Smooth muscle cell (in vitro differentiated cells): ENCODE results near the gene GLIS2. TPM values are rescaled to one million over a fixed set of nuclear protein-coding genes. Genes with fewer than 3 reads are reported as not detected.

Experiments used
- DNase-seq: peaks from one replicate; lab custom pipeline; 2025; ENCODE audit not compliant: unreplicated experiment; lab: John Stamatoyannopoulos, UW
- H2AFZ ChIP-seq: fragments of 200-600 bp; sonication (generic); 2 replicates; pipeline ENCODE4 v1.6.0; 2016; ENCODE audit warnings: antibody characterized with exemption, low read depth, mild to moderate bottlenecking
- H3F3A ChIP-seq: fragments of 200-600 bp; sonication (generic); 2 replicates; pipeline ENCODE4 v1.6.0; 2017; ENCODE audit warnings: antibody characterized with exemption, low read depth
- H3K27ac ChIP-seq: fragments of 200-600 bp; sonication (generic); 2 replicates; pipeline ENCODE4 v1.5.1; 2016; ENCODE audit warnings: low read depth, mild to moderate bottlenecking
- H3K27me3 ChIP-seq: fragments of 200-600 bp; sonication (generic); 2 replicates; pipeline ENCODE4 v1.6.1; 2016; ENCODE audit warnings: low read depth, mild to moderate bottlenecking
- H3K36me3 ChIP-seq: fragments of 200-600 bp; sonication (generic); 2 replicates; pipeline ENCODE4 v1.5.1; 2016; ENCODE audit warnings: low read depth
- H3K4me1 ChIP-seq: fragments of 200-600 bp; sonication (generic); 2 replicates; pipeline ENCODE4 v1.5.1; 2016; ENCODE audit warnings: low read depth
- H3K4me2 ChIP-seq: fragments of 200-600 bp; sonication (generic); 2 replicates; pipeline ENCODE4 v1.6.0; 2016; ENCODE audit warnings: mild to moderate bottlenecking
- H3K4me3 ChIP-seq: fragments of 200-600 bp; sonication (generic); 2 replicates; pipeline ENCODE4 v1.5.1; 2016; ENCODE audit warnings: mild to moderate bottlenecking
- H3K79me2 ChIP-seq: fragments of 200-600 bp; sonication (generic); 2 replicates; pipeline ENCODE4 v1.6.0; 2016; ENCODE audit warnings: low read depth, mild to moderate bottlenecking
- H3K9ac ChIP-seq: fragments of 200-600 bp; sonication (generic); 2 replicates; pipeline ENCODE4 v1.6.0; 2016; ENCODE audit warnings: low read depth
- H3K9me3 ChIP-seq: fragments of 200-600 bp; sonication (generic); replicated peaks from 2 replicates; pipeline ENCODE4 v1.5.1; 2016; ENCODE audit warnings: low read depth
- H4K20me1 ChIP-seq: fragments of 200-600 bp; sonication (generic); 2 replicates; pipeline ENCODE4 v1.6.0; 2016; ENCODE audit warnings: low read depth
- WGBS: methylation state at CpG from one replicate; pipeline ENCODE4 v1.1.7; 2016; ENCODE audit warnings: low lambda C conversion rate; 5-methylcytosine and 5-hydroxymethylcytosine counted together
- polyA plus RNA-seq: library from polyadenylated mRNA; unstranded; fragments of >200 nt; fragmentation: Nextera tagmentation; extraction: Ambion mirVana; gene quantifications from 2 replicates; pipeline ENCODE4 v1.2.1, GENCODE V29; 2016
- total RNA-seq: library from RNA; depleted of rRNA; stranded (reverse); fragments of >200 nt; gene quantifications from 2 replicates; pipeline ENCODE4 v1.2.3, GENCODE V29; 2014
- TF ChIP-seq, protein P1 (sequence below): fragments of 200-600 bp; sonication (generic); IDR thresholded peaks from 2 replicates; pipeline ENCODE4 v1.5.1; 2017; ENCODE audit warnings: borderline replicate concordance, mild to moderate bottlenecking, antibody characterized with exemption; ENCODE audit not compliant: insufficient read depth, poor library complexity, severe bottlenecking

GLIS2 gene
- total and polyA plus RNA-seq, 2 experiments from 2014 or later, result 2.8 to 9.2 TPM

DNA sequence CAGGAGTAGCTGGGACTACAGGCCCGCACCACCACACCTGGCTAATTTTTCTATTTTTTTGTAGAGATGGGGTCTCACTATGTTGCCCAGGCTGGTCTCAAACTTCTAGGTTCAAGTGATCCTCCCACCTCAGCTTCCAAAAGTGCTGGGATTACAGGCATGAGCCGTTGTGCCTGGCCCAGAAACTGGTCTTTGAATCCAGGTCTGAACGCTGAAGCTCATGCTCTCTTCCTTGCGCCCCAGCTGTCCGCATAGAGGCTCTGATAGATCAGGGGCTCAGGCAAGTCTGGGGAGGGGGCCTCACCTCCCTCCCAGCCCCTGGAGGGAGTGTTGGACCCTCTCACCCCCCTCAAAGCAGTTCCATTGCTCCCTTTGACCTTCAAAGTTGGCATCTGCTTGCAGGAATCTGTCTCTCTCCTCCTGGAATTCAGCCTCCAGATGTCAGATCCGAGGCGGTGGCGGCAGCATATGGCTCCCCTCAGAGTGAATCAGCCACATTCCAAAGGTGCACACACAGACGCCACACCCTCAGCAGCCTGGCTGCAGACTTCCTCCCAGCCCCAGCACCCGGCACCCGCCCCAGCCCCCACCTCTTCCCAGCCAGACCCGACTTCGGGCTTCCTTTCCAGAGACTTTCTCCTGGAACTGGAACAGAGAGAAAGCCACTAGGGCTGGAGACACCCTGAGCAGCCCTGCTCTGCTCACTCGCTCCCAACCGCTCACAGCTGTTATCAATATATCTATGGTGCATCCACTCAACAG is 16.9 kb upstream of the GLIS2 start:
- WGBS, result 25% methylated on average over 14 of the region's 15 CpGs
- peak overlapping the region; percentile 14 for H3K4me3 ChIP-seq

DNA sequence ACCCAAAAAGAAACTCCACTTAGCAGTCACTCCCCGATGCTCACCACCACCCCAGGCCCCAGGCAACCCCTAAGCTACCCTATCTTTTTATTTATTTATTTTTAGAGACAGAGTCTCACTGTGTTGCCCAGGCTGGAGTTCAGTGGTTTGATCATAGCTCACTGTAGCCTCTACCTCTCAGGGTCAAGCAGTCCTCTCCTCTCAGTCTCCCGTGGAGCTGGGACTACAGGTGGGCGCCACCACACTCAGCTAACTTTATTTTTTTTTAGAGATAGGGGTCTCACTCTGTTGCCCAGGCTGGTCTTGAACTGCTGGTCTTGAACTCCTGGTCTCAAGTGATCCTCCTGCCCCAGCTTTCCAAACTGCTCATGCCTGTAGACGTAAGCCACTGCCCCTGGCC is 14.7 kb upstream of the GLIS2 start:
- Histone ChIP-seq H3K79me2 (peaks cover 7% of the 10 kb centered on the region), H3K27ac (no peak overlapping the region), H3K9ac (no peak overlapping the region), H3K36me3 (no peaks in the 10 kb centered on the region), H3K4me1 (peaks cover 11% of the 10 kb centered on the region), H3K4me3 (no peak overlapping the region), H4K20me1 (no peaks in the 10 kb centered on the region), H3F3A (peaks cover 23% of the 10 kb centered on the region), H2AFZ (no peak overlapping the region), H3K27me3 (no peaks in the 10 kb centered on the region), H3K4me2 (no peak overlapping the region), H3K9me3 (no peaks in the 10 kb centered on the region)
- TF ChIP-seq, protein P1, sequence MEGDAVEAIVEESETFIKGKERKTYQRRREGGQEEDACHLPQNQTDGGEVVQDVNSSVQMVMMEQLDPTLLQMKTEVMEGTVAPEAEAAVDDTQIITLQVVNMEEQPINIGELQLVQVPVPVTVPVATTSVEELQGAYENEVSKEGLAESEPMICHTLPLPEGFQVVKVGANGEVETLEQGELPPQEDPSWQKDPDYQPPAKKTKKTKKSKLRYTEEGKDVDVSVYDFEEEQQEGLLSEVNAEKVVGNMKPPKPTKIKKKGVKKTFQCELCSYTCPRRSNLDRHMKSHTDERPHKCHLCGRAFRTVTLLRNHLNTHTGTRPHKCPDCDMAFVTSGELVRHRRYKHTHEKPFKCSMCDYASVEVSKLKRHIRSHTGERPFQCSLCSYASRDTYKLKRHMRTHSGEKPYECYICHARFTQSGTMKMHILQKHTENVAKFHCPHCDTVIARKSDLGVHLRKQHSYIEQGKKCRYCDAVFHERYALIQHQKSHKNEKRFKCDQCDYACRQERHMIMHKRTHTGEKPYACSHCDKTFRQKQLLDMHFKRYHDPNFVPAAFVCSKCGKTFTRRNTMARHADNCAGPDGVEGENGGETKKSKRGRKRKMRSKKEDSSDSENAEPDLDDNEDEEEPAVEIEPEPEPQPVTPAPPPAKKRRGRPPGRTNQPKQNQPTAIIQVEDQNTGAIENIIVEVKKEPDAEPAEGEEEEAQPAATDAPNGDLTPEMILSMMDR, result no peak
- no peak for DNase-seq
- 100% methylated on average over 4 of the region's 4 CpGs for WGBS

More for the DNA sequence above, 16.9 kb upstream of the GLIS2 start:
- Histone ChIP-seq H3K27ac (peak overlapping the region; percentile 93), H4K20me1 (no peaks in the 10 kb centered on the region), H3F3A (peaks cover 34% of the 10 kb centered on the region), H3K9me3 (no peaks in the 10 kb centered on the region), H3K36me3 (no peaks in the 10 kb centered on the region), H2AFZ (no peak overlapping the region), H3K79me2 (no peaks in the 10 kb centered on the region), H3K9ac (peak overlapping the region; percentile 66), H3K27me3 (no peaks in the 10 kb centered on the region), H3K4me1 (peaks cover 17% of the 10 kb centered on the region), H3K4me2 (peak overlapping the region; percentile 81)
- TF ChIP-seq, protein P1, result no peak
- DNase-seq, result peak; percentile 42

DNA sequence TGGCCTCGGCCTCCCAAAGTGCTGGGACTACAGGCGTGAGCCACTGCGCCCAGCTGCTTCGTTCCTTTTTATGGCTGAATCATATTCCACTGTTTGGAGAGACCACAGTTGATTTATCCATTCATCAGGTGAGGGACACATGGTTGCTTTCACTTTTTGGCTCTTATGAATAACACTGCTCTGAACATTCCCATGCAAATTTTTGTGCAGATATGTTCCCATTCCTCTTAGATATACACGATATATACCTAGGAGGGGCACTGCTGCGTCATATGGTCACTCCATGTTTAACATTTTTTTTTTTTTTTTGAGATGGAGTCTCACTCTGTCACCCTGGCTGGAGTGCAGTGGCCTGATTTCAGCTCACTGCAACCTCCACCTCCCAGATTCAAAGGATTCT is 13.9 kb upstream of the GLIS2 start:
- Histone ChIP-seq H3K4me1 (peaks cover 17% of the 10 kb centered on the region), H4K20me1 (no peaks in the 10 kb centered on the region), H3K36me3 (no peaks in the 10 kb centered on the region), H3K9ac (no peak overlapping the region), H3F3A (peaks cover 23% of the 10 kb centered on the region), H3K27ac (no peak overlapping the region), H3K4me3 (no peak overlapping the region), H2AFZ (no peak overlapping the region), H3K27me3 (no peaks in the 10 kb centered on the region), H3K79me2 (peaks cover 10% of the 10 kb centered on the region), H3K9me3 (no peaks in the 10 kb centered on the region), H3K4me2 (no peak overlapping the region)
- DNase-seq, result no peak
- WGBS, result 98% methylated on average over 6 of the region's 6 CpGs
- TF ChIP-seq, protein P1, result no peak

- H3F3A ChIP-seq, result peaks cover 19% of the 10 kb centered on the region
- no peak overlapping the region for H3K4me3 ChIP-seq
- WGBS, result 52% methylated on average over 13 of the region's 13 CpGs
- no peak for DNase-seq
- no peak overlapping the region for H3K4me2 ChIP-seq
- TF ChIP-seq, protein P1, result no peak
- H3K36me3 ChIP-seq, result no peaks in the 10 kb centered on the region
- H3K4me1 ChIP-seq, result peaks cover 12% of the 10 kb centered on the region
- H3K9me3 ChIP-seq, result no peaks in the 10 kb centered on the region
- H3K9ac ChIP-seq, result no peak overlapping the region
- H3K27me3 ChIP-seq, result no peaks in the 10 kb centered on the region
- H3K79me2 ChIP-seq, result peaks cover 10% of the 10 kb centered on the region
- no peaks in the 10 kb centered on the region for H4K20me1 ChIP-seq
- no peak overlapping the region for H3K27ac ChIP-seq
- H2AFZ ChIP-seq, result no peak overlapping the region
These were observed 11.9 kb upstream of the GLIS2 start for GRCh38 chr16:4303973-4304372.
